ENCODE data around the gene PSAP.

The PSAP gene

DNA sequence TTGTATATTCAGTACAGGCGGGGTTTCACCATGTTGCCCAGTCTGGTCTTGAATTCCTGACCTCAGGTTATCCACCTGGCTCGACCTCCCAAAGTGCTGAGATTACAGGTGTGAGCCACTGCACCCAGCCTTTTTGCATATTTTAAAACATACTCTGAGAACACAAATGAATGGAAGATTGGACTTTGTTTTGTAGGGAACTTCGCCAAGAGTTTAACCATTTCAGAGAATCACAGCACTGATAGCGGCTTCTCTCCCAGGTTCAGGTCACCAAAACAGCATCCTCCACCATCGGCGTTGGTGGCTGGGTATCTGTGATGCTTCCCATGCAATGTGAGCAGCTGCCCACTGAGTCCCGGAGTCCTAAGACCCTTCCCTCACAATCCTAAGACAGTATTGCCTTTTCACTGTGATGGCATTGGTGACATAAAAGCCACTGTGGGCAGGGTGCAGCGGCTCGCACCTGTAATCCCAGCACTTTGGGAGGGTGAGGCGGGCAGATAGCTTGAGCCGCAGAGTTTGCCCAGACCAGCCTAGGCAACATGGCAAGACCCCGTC lies 42.3 kb upstream of the PSAP start:
- ChIA-PET POLR2A (no interaction called here), CTCF (interaction anchor here (0.6 kb wide), 1 partner anchor 60 kb away, joined by 3 read pairs; no protein-coding TSS in a partner anchor)
- TF ChIP-seq LEF1 (IDR thresholded peaks at IDR 0.05; ENCODE audit: borderline replicate concordance) (no peak), ELF4 (IDR thresholded peaks at IDR 0.05) (no peak), SP1 (IDR thresholded peaks at IDR 0.05) (no peak), ZNF384 (IDR thresholded peaks at IDR 0.05) (no peak), CTBP1 (IDR thresholded peaks at IDR 0.05; ENCODE audit: borderline replicate concordance) (no peak), HDGF (IDR thresholded peaks at IDR 0.05; ENCODE audit: borderline replicate concordance) (no peak), FOXM1 (IDR thresholded peaks at IDR 0.05; ENCODE audit: borderline replicate concordance) (no peak), L3MBTL2 (conservative IDR thresholded peaks at IDR 0.05) (no peak), NFRKB (IDR thresholded peaks at IDR 0.05) (no peak), BHLHE40 (IDR thresholded peaks at IDR 0.05; ENCODE audit: borderline replicate concordance) (no peak), ARNT (IDR thresholded peaks at IDR 0.05) (no peak), FOXK2 (IDR thresholded peaks at IDR 0.05) (no peak), TARDBP (IDR thresholded peaks at IDR 0.05) (no peak), FOXA1 (IDR thresholded peaks at IDR 0.05) (no peak), SUZ12 (IDR thresholded peaks at IDR 0.05) (no peak)
- TF ChIP-seq, protein P1, sequence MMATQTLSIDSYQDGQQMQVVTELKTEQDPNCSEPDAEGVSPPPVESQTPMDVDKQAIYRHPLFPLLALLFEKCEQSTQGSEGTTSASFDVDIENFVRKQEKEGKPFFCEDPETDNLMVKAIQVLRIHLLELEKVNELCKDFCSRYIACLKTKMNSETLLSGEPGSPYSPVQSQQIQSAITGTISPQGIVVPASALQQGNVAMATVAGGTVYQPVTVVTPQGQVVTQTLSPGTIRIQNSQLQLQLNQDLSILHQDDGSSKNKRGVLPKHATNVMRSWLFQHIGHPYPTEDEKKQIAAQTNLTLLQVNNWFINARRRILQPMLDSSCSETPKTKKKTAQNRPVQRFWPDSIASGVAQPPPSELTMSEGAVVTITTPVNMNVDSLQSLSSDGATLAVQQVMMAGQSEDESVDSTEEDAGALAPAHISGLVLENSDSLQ (IDR thresholded peaks at IDR 0.05) = no peak
- DNase-seq (ENCODE audit: extremely low spot score) = no peak

DNA sequence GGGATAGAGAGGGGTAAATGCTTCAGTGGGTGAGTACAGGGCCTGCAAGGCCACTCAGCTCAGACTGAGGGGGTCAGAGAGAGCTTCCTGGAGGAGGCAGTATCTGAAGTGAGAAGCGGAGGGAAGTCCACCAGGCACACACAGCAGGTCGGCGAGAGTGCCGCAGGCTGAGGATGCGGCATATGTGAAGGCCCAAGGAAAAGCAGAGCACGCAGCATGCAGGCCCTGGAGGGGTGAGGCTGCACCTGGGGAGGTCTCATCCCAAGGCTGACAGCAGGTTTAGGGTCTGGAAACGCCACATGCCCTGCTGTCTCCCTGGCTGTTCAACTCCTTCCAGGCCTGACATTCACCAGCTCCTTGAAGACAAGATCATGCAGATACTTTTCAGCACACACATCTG lies 40.4 kb upstream of the PSAP start:
- no peak for DNase-seq (ENCODE audit: extremely low spot score)
- POLR2A ChIA-PET = interaction anchor here (2.3 kb wide), 1 partner anchor 40 kb away, joined by 11 read pairs; the partner anchor contains the start of gene PSAP
- TF ChIP-seq, protein P1 (IDR thresholded peaks at IDR 0.05) = no peak
- TF ChIP-seq SP1 (IDR thresholded peaks at IDR 0.05) (no peak), L3MBTL2 (conservative IDR thresholded peaks at IDR 0.05) (no peak), CTBP1 (IDR thresholded peaks at IDR 0.05; ENCODE audit: borderline replicate concordance) (no peak), ELF4 (IDR thresholded peaks at IDR 0.05) (no peak), FOXA1 (IDR thresholded peaks at IDR 0.05) (no peak), FOXM1 (IDR thresholded peaks at IDR 0.05; ENCODE audit: borderline replicate concordance) (no peak), SUZ12 (IDR thresholded peaks at IDR 0.05) (no peak), LEF1 (IDR thresholded peaks at IDR 0.05; ENCODE audit: borderline replicate concordance) (no peak), BHLHE40 (IDR thresholded peaks at IDR 0.05; ENCODE audit: borderline replicate concordance) (no peak), FOXK2 (IDR thresholded peaks at IDR 0.05) (no peak)
- CTCF ChIA-PET = interaction anchor here (0.6 kb wide), 1 partner anchor 183 kb away, joined by 3 read pairs; no protein-coding TSS in a partner anchor

DNA sequence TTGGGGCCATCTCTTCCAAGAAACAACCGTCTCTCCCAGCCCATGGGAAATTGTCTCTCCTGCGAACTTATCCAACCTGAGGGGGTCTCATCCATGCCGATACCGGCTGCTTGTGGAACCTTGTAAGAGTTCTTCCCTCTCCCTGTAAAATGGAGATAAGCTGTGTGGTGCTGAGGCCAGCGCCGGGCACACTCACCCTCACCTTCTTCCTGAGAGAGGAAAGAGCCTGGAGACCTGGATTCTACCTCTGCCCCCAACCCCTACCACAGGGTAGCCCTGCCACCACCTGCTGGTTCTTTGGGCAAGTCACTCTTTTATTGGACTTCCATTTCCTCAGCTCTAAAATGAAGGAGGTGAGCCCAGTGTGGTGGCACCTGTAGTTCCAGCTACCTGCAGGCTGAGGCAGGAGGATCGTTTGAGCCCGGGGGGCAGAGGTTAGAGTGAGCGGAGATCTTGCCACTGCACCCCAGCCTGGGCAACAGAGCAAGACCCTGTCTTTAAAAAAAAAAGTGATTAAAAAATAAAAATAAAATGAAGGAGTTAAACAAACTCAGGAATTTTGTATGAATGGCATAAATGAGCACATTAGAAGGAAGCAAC lies 38.4 kb upstream of the PSAP start:
- no peak for DNase-seq (ENCODE audit: extremely low spot score)
- TF ChIP-seq ARNT (IDR thresholded peaks at IDR 0.05) (no peak), ELF4 (IDR thresholded peaks at IDR 0.05) (no peak), LEF1 (IDR thresholded peaks at IDR 0.05; ENCODE audit: borderline replicate concordance) (no peak)
- TF ChIP-seq, protein P1 (IDR thresholded peaks at IDR 0.05) = no peak
- CTCF ChIA-PET = interaction anchor here (0.7 to 1.4 kb wide), 2 partner anchors 54 to 80 kb away, joined by 3 to 4 read pairs; no protein-coding TSS in a partner anchor
- POLR2A ChIA-PET = interaction anchor here (2.9 kb wide), 1 partner anchor 38 kb away, joined by 13 read pairs; the partner anchor contains the start of gene PSAP

DNA sequence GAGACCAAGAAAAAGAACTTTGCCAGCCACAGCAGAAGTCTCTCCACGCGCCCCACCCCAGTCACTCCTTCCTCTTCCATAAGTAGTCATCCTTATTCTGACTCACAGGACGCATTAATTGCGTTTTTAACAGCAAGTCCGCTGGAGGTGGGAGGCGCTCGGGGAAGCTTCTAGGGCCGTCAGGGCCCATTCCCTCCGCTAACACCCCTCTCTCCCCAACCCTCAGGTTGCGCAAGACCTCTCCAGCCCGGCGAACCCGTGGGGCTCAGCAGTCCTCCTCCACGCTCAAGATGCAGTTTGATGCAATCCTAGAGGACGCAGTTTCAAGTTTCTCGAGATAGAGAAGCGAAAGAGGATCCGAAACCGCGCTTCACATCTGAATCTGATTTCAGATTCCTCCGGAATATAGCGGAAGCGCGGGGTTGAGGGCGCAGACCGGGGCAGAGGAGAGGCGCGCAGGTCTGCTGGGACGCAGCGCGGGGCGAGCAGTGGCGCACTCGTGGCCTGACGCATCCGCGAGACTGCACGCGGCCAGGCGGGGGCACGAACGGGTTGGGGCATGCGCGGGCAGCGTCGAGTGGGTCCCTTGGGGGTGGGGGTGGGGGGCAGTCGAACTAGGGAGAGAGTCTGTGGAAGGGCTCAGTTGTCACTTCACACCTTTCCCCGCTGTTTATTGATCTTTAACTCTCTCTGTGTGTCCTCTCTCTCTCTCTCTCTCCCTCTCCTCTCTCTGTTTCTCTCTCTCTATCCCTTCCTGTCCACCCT lies 37.8 kb upstream of the PSAP start:
- peak; percentile 73 for DNase-seq (ENCODE audit: extremely low spot score)
- CTCF ChIA-PET = interaction anchor here (1.4 kb wide), 1 partner anchor 53 kb away, joined by 4 read pairs; no protein-coding TSS in a partner anchor
- TF ChIP-seq CTBP1 (IDR thresholded peaks at IDR 0.05; ENCODE audit: borderline replicate concordance) = no peak
- TF ChIP-seq L3MBTL2 (conservative IDR thresholded peaks at IDR 0.05) = peak; percentile 92
- no peak for TF ChIP-seq SP1 (IDR thresholded peaks at IDR 0.05)
- POLR2A ChIA-PET = interaction anchor here (0.7 to 2.9 kb wide), 3 partner anchors 16 to 38 kb away, joined by 3 to 13 read pairs (median 5); partner anchors contain the start of gene PSAP

DNA sequence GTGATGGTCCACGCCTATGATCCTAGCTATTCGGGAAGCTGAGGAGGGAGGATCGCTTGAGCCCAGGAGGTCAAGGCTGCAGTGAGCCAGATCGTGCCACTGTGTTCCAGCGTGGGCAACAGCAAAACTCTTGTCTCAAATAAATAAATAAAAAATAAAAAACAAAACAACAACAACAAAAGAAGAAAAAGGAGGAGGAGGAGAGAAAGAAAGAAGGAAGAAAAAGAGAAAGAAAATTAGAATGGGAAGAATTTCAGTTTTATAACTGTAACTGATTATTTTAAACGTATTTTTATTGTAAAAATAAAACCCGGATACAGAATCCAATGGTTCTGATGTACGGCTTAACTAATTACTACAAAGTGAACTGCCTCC lies 37.2 kb upstream of the PSAP start:
- TF ChIP-seq BHLHE40 (IDR thresholded peaks at IDR 0.05; ENCODE audit: borderline replicate concordance) (no peak), TARDBP (IDR thresholded peaks at IDR 0.05) (no peak), L3MBTL2 (conservative IDR thresholded peaks at IDR 0.05) (no peak), FOXA1 (IDR thresholded peaks at IDR 0.05) (no peak), FOXM1 (IDR thresholded peaks at IDR 0.05; ENCODE audit: borderline replicate concordance) (no peak), ELF4 (IDR thresholded peaks at IDR 0.05) (no peak), SUZ12 (IDR thresholded peaks at IDR 0.05) (no peak), CTBP1 (IDR thresholded peaks at IDR 0.05; ENCODE audit: borderline replicate concordance) (no peak), NFRKB (IDR thresholded peaks at IDR 0.05) (no peak), ZNF384 (IDR thresholded peaks at IDR 0.05) (no peak), SP1 (IDR thresholded peaks at IDR 0.05) (no peak), HDGF (IDR thresholded peaks at IDR 0.05; ENCODE audit: borderline replicate concordance) (no peak), FOXK2 (IDR thresholded peaks at IDR 0.05) (no peak)
- TF ChIP-seq, protein P1 (IDR thresholded peaks at IDR 0.05) = no peak
- DNase-seq (ENCODE audit: extremely low spot score) = no peak
- POLR2A ChIA-PET = interaction anchor here (0.7 to 2.9 kb wide), 3 partner anchors 16 to 37 kb away, joined by 3 to 13 read pairs (median 5); partner anchors contain the start of gene PSAP
- CTCF ChIA-PET = interaction anchor here (1.4 kb wide), 1 partner anchor 53 kb away, joined by 4 read pairs; no protein-coding TSS in a partner anchor
